ENCODE results near the gene GALNT18.

The GALNT18 gene

GRCh38 chr11:11424688-11425087 lies 197.1 kb downstream of the GALNT18 start:
- no peak for DNase-seq

- DNase-seq, result no peak
Measured at GRCh38 chr11:11422411-11423128, 199.2 kb downstream of the GALNT18 start.

- no peak for DNase-seq
Measured at GRCh38 chr11:11421509-11421908, 200.3 kb downstream of the GALNT18 start.

GRCh38 chr11:11420899-11421285 lies 200.9 kb downstream of the GALNT18 start:
- no peak for DNase-seq

GRCh38 chr11:11420191-11420898 lies 201.5 kb downstream of the GALNT18 start:
- no peak for DNase-seq

DNA sequence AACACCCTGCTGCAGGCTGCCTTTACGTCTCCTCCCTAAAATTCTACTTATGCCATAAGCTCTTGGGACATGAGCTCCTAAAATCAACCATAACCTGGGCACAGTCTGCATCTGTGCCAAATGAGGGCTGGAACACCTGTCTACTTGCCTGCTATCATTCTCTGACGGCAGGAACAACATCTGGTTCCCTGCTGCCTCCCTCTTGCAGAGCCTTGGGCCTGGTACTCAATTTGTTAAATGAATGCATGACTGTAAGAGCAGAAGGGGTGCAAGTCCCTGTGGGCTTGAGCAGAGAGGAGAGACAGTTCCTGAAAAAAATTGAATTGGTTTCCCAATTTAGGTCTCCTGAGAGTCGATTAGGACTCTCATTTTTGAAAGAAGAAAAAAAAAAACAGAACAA lies 202.1 kb downstream of the GALNT18 start:
- no peak for DNase-seq

- DNase-seq, result no peak
Measured at GRCh38 chr11:11416917-11417316, 204.9 kb downstream of the GALNT18 start.

GRCh38 chr11:11416502-11416901 lies 205.3 kb downstream of the GALNT18 start:
- DNase-seq, result no peak

- DNase-seq, result no peak
Measured at GRCh38 chr11:11415901-11416300, 205.9 kb downstream of the GALNT18 start.

DNA sequence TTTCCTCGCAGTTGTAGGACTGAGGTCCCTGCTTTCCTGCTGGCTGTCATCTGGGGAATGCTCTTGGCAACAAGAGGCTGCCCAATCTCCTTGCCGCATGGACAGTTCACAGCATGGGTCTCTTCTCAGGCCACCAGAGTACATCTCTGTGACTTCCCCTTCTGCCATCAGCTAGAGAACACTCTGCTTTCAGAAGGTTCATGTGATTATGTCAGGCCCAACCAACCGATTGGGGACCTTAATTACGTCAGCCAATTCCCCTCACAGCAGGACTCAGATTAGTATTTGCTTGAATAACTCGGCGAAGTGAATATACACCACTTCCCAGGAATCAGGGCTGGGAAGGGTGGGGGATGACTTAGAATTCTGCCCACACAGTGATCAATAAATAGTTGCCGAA lies 206.8 kb downstream of the GALNT18 start:
- no peak for DNase-seq

DNA sequence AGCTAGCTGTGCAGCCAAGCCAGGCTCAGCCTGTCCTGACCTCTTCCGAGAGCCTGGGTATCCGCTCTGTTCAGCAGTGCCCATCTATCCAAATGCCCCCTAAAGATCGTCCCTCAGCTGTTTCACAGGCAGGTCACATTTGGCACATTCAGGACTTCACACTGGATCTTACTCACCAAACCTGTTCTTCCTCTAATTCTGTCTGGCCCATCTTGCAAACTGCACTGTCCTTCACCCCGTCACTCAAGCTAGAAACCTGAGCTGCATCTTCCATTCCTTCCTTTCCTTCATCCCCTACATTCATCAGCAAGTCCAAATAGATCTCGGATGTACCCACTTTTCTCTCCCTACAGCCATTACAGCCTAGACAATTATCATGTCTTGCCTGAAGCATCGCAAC lies 208.0 kb downstream of the GALNT18 start:
- no peak for DNase-seq

DNA sequence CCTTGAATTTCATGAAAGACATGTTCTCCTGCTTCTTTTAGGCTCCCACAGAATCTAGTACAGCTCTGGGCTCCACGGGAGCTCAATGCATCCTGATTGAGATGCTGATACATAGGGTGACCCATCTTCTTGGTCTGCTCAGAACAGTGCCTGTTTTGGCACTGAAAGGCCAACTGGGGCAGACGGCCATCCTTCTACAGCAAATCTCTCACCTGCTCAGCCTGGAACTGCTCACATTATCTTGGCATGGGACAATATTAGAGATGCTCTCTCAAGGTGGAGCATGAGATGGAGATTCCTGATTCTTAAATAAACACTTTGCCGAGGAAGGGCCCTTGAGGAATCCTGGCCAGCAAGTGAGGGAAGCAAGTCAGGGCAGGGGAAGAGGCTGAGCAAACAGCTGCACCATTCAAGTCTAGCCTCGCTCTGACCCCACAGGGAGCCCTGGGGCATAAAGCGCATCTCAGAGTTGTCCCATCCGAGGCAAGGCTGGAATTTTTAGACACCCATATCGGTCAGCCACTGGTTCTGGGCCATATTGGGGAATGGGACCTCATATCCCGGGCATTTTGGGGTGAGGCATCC lies 210.3 kb downstream of the GALNT18 start:
- no peak for DNase-seq

DNA sequence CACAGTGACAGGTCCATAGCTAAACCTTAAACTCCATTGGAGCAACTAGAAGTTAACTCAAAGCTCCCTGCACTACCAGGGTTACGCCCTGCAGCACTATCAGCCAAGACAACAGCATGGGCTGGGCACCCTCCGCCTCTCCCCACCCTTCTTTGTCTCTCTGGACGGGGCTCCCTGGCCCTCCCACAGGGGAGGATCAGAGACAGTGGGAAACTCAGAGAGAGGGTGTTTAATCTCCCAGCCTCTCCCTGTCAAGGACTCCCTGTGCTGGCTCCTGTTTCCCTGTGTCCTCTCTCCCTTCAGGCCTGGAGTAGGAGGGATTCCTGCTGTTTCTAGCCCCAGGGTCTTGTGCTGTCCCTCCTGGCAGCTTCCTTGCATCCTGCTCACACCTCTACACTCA lies 211.9 kb downstream of the GALNT18 start:
- no peak for DNase-seq

DNA sequence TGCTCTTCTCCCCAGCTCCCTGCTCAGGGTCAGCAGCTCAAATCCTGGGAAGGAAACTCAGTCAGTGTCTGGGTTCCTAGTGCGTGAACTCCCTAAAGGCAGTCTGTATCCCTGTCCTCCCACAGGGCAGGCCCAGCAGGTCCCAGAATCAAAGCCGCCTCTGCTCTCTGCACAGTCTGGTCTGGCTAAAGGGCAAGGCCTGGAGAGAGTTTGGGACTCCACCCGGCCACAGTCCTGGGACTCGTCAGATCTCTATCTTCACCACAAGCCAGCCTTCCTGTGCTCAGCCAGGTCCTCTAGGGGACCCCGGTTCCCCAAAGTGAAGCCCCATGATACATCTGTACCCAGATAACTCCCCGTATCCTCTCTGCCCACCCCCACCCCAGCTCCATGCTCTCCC lies 212.6 kb downstream of the GALNT18 start:
- no peak for DNase-seq

- no peak for DNase-seq
Measured at GRCh38 chr11:11408436-11409221, 213.2 kb downstream of the GALNT18 start.

- no peak for DNase-seq
Measured at GRCh38 chr11:11407763-11408084, 214.1 kb downstream of the GALNT18 start.

- no peak for DNase-seq
Measured at GRCh38 chr11:11407065-11407762, 214.6 kb downstream of the GALNT18 start.

DNA sequence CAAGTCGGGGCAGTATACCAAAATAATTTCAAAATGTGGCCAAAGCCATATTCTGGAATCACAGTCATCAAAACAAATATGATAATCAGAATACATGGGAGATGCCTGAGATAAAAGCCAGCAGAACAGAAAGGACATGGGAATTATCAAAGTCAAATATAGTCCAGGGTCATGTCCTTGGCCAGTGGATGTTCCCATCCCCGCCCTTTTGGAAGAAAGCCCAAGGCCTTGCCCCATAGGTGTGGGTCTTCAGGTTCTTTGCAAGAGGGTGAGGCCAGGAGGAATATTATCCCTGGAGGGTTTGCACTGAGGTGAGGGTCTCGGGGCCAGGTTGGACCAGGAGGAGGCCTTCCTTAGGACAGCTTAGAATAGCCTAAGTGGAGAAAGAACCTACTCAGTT lies 215.2 kb downstream of the GALNT18 start:
- no peak for DNase-seq

DNA sequence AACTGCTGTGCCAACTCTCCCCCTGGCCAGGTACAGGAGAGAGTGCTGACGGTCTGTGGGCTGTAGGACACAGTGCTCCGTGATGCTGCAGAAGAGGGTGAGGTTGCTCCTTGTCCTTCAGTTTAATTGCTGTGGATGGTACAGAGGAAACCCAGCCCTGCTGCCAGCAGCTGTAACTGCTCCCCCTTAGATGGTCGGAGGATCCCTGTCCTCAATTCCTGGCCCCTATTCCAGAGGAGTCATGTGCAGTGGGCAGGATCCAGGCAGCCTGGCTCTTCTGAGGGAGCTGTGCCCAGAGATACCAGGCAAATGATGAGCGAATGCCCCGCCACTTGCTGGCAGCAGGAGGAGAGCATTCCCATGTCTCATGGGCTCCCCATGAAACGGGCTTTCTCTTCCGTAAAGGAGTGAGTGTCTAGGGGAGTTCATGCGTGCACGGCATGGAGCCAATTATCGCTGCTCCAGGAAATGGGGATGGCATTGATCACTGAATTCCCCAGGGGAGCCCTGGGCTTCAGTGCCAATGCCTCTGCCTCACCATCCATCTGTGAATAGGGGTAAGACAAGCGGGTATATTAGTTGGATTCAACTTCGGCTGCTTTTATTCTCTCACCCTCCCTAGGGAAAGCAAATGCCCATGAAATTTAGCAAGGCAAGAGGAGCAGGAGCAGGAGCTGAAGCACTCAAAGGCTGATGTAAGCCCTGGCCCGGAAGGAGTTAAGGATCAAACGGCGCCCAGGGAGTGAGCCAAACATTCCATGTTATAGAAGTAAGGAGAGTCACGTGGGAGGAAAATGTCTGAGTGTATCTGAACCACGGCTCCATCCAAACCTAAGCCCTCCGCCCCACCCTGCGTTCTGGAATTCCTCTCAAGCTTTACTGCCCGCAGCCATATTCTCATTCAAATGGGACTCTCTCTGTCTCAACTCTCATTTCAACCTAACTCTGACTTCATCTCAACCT lies 217.8 kb downstream of the GALNT18 start:
- no peak for DNase-seq

GRCh38 chr11:11401960-11402535 lies 219.8 kb downstream of the GALNT18 start:
- no peak for DNase-seq

- DNase-seq, result no peak
Measured at GRCh38 chr11:11400635-11401232, 221.1 kb downstream of the GALNT18 start.

Data from stimulated activated naive CD4-positive, alpha-beta T cell treated with Interleukin-2 at 50 U/mL for 16 hours (primary cell).